ENCODE results near the gene DYSF.

The DYSF gene

DNA sequence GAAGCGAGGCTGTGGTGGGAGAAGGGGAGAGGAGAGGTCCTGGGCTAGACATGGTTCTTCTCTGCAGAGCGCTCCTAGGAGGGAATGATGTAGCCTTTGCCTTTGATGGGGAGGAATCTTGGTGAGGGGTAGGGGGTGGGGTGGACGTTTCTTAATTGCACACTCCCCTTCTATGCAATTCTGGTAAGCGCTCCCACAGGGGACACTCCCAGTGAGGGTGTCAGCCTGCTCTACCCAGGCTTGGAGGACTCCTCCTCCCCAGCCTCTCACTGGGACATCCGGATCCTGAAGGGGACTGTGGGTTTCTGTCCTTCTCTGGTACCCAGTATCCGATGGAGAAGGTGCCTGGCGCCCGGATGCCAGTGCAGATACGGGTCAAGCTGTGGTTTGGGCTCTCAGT, 114.3 kb downstream of the DYSF start:
- TF ChIP-seq, protein P1, sequence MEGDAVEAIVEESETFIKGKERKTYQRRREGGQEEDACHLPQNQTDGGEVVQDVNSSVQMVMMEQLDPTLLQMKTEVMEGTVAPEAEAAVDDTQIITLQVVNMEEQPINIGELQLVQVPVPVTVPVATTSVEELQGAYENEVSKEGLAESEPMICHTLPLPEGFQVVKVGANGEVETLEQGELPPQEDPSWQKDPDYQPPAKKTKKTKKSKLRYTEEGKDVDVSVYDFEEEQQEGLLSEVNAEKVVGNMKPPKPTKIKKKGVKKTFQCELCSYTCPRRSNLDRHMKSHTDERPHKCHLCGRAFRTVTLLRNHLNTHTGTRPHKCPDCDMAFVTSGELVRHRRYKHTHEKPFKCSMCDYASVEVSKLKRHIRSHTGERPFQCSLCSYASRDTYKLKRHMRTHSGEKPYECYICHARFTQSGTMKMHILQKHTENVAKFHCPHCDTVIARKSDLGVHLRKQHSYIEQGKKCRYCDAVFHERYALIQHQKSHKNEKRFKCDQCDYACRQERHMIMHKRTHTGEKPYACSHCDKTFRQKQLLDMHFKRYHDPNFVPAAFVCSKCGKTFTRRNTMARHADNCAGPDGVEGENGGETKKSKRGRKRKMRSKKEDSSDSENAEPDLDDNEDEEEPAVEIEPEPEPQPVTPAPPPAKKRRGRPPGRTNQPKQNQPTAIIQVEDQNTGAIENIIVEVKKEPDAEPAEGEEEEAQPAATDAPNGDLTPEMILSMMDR (IDR thresholded peaks at IDR 0.05; ENCODE audit: extremely low read depth, insufficient read depth, missing control alignments), result no peak
- DNase-seq (ENCODE audit: low spot score), result no peak
- in situ Hi-C loops (cut with MboI; ENCODE audit: low pct_unique_long_range_greater_than_20kb, low sequenced_read_pairs, unreplicated experiment), result no loop called here

DNA sequence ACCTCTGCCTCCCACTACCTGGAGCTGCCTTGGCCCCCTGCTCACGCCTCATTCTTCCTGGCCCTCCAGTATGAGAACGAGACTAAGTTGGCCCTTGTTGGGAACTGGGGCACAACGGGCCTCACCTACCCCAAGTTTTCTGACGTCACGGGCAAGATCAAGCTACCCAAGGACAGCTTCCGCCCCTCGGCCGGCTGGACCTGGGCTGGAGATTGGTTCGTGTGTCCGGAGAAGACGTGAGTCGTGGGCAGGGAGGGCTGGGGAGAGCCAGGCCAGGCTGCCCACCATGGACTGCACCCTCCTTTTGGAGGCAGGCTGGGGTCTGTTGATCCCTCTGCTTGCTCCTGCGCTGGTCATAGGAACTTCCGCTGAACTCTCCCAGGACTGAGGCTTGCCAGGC, 114.7 kb downstream of the DYSF start:
- TF ChIP-seq, protein P1 (IDR thresholded peaks at IDR 0.05; ENCODE audit: extremely low read depth, insufficient read depth, missing control alignments), result no peak
- no peak for DNase-seq (ENCODE audit: low spot score)
- in situ Hi-C loops (cut with MboI; ENCODE audit: low pct_unique_long_range_greater_than_20kb, low sequenced_read_pairs, unreplicated experiment), result no loop called here

DNA sequence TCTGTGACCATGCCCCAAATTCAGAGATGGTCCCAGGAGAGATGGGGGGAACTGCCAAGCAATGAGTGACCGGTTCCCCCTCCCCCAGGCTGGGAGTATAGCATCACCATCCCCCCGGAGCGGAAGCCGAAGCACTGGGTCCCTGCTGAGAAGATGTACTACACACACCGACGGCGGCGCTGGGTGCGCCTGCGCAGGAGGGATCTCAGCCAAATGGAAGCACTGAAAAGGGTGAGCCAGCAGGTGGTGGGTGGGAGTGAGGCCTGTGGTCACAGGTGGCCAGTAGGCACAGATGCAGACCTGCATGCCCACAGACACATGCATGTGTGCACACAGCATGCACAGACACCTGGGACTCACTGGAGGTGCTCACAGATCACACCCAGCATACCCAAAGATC, 117.2 kb downstream of the DYSF start:
- DNase-seq (ENCODE audit: low spot score), result no peak
- TF ChIP-seq, protein P1 (IDR thresholded peaks at IDR 0.05; ENCODE audit: extremely low read depth, insufficient read depth, missing control alignments), result no peak
- in situ Hi-C loops (cut with MboI; ENCODE audit: low pct_unique_long_range_greater_than_20kb, low sequenced_read_pairs, unreplicated experiment), result no loop called here

DNA sequence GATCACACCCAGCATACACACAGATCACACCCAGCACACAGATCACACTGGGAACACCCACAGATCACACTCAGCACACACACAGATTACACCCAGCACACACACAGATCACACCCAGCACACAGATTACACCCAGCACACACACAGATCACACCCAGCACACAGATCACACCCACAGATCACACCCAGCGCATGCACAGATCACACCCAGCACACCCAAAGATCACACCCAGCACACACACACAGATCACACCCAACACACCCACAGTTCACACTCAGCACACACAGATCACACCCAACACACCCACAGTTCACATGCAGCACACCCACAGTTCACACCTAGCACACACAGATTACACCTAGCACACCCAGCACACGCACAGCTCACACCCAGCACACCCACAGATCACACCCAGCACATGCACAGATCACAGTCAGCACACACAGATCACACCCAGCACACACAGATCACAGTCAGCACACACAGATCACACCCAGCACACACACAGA, 117.6 kb downstream of the DYSF start:
- in situ Hi-C loops (cut with MboI; ENCODE audit: low pct_unique_long_range_greater_than_20kb, low sequenced_read_pairs, unreplicated experiment), result no loop called here
- TF ChIP-seq, protein P1 (IDR thresholded peaks at IDR 0.05; ENCODE audit: extremely low read depth, insufficient read depth, missing control alignments), result no peak
- no peak for DNase-seq (ENCODE audit: low spot score)

DNA sequence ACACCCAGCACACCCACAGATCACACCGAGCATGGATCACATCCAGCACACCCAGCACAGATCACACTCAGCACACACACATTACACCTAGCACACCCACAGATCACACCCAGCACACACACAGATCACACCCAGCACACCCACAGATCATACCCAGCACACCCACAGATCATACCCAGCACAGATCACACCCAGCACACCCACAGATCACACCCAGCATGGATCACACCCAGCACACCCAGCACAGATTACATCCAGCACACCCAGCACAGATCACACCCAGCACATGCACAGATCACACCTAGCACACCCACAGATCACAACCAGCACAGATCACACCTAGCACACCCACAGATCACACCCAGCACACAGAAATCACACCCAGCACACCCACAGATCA, 118.6 kb downstream of the DYSF start:
- in situ Hi-C loops (cut with MboI; ENCODE audit: low pct_unique_long_range_greater_than_20kb, low sequenced_read_pairs, unreplicated experiment), result no loop called here
- no peak for DNase-seq (ENCODE audit: low spot score)
- TF ChIP-seq, protein P1 (IDR thresholded peaks at IDR 0.05; ENCODE audit: extremely low read depth, insufficient read depth, missing control alignments), result no peak

DNA sequence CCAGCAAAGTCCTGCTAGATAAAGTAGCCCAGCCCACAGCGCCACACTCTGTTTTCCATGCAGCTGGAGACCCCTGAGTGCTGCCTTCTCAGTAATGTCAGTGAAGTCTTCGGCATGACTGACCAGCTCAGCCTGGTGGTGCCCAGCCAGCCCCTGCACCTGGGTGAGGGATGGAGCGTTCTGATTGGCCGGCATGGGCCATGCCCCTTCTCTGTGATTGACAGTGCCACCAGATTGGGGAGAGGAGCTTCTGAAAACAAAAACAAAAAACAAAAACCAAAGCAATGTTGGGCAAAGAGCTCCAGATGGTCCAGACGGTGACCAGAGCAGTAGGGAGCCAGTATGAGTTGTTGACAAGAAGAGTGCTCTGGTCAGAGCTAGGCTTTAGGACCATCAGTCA, 122.6 kb downstream of the DYSF start:
- in situ Hi-C loops (cut with MboI; ENCODE audit: low pct_unique_long_range_greater_than_20kb, low sequenced_read_pairs, unreplicated experiment), result no loop called here

More for the DNA sequence above, 122.6 kb downstream of the DYSF start:
- no peak for DNase-seq (ENCODE audit: low spot score)
- TF ChIP-seq, protein P1 (IDR thresholded peaks at IDR 0.05; ENCODE audit: extremely low read depth, insufficient read depth, missing control alignments), result no peak

Measured in GM13977 (cell line).